ENCODE results near the gene FOXB2.
"Not testable (repeated sequence)": the region's sequence is repeated elsewhere in the genome, so short reads cannot be mapped to it uniquely, and the experiment has no call there.

Gene FOXB2

DNA sequence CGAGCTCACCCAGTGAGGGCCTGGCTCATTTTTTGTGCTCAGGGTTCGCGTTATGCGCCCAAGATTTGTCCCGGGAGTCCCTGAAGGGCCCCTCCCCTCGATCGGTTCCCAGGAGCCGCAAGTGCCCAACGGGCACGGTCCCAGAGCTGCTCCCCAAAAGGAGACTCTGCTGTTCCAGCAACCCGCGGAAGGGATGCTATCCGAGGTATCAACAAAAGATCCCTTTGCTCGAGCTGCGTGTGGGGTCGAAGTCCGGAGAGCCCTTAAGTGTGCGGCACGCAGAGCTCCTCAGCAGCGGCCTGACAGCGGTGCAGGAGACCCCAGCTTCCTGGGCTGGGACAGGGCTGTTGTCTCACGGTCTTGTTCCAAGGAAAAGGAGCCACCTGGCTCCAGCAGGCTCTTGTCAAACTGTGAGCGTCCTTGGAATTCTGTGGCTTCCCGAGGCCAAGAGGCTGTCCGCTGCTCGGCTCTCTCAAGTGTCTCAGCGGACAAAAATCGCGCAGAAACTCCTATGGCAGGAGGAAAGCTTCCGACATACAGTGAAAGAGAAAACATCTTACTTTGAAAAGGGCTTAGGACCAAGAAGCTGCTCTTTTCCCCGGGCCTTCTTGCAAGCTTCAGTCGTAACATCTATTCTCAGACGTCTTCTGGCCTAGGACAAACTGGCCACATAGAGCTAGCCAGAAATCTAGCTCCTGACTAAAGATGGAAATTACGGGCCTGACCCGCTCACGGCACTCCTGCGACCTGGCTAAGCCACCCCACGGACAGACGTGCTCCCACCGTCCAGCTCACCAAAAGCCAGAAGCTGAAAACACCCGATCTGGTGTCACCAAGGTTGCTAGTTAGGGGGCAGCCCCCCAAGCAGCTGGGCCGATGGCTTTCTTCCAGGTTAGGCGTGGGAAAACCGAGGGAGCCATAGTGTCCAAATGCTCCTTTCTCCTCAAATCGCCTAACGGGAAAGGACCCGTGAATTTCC lies 2.6 kb upstream of the FOXB2 start:
- DNase-seq (ENCODE audit: low spot score) = no peak

DNA sequence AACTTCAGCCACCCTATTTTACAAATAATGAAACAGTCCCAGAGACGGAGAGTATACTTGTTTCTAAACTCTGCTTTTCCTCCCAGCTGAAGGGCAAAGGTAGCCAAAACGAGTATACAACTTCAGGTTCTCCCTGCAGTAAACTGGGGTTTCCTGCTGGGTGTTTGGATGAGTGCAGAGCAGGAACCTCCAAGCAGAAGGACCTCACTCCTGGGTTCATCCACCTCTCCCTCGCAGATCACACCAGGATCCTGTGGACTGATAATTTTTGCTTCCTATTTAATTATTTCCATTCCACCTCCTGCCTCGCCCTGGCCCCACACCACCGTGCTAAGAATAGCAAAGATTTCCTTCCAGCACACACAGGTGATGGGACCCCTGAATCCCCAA lies 2.0 kb upstream of the FOXB2 start:
- no peak for DNase-seq (ENCODE audit: low spot score)

DNA sequence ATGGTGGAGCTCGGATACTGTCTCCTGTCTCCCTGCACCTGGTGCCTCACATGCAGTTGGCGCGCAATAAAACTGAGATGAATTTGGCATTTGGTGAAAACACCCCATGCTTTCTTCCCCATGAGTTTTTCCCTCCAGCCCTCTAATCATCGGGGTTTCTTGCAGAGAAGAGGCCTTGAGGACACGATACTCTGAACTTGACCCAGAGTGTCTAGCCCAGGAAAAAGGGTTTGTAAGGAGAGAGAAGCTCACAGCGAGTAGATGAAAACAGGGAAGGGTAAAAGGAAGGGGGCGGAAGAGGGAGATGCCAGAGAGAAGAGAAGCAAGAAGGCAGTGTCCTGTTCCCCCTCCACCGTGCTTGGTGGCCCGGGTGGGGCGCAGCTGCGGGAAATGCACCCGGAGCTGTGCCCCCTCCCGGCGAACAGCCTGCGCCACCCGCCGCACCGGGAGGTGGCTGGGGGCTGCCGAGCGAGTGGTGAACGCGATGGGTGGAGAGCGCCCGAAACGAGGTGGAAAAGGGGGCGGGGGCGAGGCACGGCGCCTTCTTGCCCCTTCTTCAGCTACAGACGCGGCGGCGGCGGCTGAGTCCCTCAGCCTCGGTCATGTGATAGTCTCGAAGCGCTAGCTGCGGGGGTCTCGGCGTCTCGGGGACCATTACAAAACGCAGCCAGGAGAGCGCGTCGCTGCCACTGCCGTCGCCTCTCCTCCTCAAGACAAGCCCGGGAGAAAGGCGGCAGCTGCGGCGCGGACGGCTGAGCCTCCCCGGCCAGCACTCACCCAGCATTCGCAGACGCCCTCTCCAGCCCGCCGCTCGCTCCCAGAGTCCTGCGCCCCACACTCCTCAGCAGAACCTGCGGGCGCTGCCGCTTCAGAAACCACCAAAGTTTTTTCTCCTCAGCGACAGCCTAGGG lies 1.1 kb upstream of the FOXB2 start:
- DNase-seq (ENCODE audit: low spot score) = no peak

DNA sequence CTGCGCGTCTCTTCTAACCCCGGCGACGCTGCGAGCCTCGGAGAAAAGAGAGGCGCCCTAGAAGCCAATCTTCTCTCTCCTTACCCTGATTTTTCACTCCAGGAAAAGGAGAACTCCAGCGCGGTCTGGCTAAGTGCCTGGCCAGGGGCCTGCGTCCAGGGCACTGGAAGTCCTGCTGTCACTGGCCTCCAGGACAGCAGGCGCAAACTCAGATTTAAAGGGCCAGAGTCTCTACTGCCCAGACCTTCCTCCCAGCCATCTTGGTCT lies 553 bp upstream of the FOXB2 start:
- no peak for DNase-seq (ENCODE audit: low spot score)

DNA sequence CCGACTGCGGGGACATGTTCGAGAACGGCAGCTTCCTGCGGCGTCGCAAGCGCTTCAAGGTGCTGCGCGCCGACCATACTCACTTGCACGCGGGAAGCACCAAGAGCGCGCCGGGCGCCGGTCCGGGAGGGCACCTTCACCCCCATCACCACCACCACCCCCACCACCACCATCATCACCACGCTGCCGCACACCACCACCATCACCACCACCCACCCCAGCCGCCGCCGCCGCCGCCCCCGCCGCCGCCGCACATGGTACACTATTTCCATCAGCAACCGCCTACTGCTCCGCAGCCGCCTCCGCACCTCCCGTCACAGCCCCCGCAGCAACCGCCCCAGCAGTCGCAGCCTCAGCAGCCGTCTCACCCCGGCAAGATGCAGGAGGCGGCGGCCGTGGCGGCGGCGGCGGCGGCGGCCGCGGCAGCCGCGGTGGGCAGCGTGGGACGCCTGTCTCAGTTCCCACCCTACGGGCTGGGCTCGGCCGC lies 514 bp downstream of the FOXB2 start:
- DNase-seq (ENCODE audit: low spot score) = no peak

DNA sequence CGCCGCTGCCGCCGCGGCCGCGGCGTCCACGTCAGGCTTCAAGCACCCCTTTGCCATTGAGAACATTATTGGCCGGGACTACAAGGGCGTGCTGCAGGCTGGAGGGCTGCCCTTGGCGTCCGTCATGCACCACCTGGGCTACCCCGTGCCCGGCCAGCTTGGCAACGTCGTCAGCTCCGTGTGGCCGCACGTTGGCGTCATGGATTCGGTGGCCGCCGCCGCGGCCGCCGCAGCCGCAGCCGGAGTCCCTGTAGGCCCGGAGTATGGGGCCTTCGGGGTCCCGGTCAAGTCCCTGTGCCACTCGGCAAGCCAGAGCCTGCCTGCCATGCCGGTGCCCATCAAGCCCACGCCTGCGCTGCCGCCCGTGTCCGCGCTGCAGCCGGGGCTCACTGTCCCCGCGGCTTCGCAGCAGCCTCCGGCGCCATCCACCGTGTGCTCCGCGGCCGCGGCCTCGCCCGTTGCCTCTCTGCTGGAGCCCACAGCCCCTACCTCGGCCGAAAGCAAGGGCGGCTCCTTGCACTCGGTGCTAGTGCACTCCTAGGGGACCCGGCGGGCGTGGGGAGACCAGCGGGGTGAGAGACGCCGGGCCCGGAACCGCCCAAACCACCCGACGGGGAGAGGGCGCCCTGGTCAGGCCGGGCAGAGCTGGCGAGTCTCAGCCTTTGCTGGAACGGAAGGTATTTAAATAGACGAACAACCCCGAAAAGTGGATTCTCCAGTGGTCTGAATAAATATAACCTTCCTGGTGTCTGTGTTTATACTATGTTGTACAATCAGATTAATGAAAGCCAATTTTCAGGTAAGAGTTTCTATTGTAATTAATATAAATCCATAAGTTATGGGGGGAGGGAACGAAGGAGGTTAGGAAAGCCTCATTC lies 1.2 kb downstream of the FOXB2 start:
- no peak for DNase-seq (ENCODE audit: low spot score)

DNA sequence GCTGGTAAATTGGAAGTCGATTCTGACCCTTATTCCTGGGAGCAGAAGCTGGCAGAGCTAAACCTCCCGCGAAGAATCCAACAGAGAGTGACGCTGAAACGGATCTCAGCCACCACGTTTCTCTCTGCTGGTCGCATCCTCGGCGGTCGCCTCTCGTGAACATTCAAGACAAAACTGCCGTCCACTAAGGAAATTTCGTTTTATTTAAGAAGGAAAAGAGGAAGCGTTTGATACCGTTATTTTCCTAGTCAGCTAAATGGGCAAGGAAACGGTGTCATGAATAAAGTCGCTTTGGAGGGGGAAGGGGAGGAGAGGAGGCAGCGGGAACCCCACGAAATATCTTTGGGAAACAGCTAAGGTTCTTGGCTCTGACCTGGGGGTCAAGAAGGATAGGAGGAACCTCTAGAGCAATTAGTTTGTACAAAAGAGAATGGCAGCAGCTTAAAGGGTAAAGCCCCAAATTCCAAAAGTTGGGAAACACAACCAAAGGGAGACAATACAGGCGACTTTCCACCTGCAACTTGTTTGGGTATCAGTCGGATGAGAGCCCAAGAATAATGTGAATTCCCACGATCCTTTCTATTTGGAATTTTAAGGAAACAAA lies 1.9 kb downstream of the FOXB2 start:
- DNase-seq (ENCODE audit: low spot score) = no peak

DNA sequence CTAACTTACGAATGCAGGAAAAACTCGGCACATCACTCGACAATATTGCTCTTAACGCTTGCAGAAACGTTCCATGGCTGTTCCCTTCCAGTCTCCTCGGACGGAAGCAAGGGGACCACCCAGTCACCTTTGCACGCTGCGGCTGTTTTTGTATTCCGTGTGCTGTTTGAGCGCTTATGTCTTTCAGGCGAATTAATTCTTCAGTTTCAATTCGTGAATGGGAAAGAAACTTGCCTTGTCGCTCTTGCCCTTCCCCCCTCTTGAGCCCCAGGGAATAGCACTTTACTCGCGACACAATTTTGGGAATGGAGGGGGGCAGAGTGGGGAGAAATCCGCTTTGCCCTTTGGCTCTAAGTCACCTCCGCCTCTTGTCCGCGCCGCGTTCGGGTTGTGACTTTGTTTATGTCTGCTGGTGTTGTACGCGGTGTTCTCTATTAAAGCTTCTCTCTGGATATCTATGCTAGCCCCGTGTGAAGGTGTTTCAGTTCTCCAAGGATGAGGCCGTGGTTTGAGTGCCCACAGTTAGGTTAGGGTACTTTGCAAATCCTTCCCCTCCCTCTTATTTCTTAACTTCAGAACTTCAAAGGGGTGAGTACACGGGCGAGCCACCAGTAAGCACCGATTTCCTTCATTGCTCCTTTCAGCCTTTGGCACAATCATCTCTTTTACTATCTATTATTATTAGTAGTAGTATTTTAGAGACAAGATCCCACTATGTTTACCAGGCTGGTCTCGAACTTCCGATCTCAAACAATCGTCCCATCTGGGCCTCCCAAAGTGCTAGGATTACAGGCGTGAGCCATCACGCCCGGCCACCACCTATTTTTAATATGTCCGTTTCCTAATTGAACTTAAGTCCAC lies 2.7 kb downstream of the FOXB2 start:
- DNase-seq (ENCODE audit: low spot score) = no peak

DNA sequence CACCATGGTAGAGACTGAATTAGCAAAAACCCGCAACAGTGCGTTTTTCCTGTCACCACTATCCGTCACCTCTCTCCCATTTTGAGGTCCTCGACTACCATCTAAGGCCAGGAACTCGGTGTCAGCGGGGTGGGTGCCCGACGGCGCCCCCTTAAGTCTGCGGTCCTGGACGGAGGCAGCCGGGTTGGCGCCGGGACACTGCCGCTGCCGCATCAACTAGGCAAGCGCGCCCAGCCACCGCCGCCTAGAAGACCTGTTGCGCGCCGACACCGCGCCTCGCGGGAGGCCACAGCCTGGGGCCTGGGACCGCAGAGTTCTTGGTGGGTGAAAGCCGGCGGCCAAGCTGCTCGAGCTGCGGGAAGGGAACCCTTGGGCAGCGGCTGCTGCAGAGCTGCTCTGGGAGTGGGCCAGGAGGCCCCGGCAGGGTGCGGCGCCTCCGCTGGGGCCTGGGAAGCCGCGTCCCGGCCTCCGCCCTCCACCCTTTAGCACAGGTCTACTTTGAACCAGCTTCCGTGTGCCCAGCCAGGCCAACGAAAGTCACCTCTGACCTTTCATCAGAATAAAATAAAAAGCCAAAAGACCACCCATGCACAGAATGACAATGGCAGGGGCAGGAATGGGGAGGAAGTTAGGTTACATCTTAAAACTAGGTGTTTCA lies 3.5 kb downstream of the FOXB2 start:
- DNase-seq (ENCODE audit: low spot score) = no peak

DNA sequence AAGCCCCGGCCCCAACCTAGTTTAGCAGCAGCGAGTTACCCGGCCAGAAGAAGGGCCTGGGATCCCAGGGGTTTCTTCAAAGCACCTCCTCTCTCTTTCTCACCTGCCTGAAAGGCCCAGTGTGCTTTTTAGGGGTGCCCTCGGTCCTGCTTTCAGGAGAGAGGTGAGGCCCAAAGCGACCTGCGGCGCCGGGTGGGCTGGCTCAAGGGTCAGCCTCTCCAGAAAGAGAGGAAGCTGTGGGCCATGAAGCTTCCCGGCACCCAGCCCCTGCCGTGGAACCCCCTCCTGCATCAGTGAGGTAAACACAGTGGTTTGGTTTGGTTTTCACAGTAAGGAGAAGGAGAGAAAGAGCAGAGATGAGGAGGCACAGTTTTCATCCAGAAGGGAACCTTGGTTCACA lies 4.3 kb downstream of the FOXB2 start:
- no peak for DNase-seq (ENCODE audit: low spot score)

DNA sequence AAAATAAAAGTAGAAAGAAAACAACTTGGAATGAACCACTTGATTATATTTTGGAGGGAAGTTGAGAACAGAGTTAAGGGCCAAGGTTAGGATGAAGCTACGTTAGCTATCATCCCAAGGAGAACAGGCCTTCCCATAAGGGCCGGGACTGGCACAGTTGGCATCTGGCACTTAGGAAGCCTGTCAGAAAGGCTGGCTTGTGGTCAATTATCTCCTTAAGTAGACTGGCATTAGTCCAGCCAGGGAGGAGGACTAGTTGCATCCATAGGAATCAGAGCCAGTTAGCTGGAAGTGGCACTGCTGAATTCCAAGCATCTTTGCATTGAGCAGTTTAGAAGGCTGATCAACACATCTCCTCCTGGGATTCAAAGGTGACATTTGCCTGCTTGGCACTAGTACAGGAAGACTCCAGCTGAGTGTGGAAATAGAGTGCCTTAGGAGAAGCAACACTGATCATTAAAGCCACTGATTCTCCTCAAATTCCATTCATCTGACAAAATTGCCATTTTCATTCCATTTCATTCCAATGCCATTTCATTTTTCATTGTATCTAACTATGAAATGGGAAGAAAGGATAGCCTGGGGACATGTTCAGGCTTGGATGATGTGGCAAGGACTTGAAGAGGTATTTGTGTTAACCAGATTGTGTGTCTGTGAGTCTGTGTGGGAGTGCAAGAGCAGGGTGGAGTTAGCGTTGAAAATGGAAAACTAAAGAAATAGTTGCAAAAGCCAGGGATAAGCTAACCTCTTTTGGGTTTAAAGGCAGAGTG lies 5.5 kb downstream of the FOXB2 start:
- DNase-seq (ENCODE audit: low spot score) = no peak

DNA sequence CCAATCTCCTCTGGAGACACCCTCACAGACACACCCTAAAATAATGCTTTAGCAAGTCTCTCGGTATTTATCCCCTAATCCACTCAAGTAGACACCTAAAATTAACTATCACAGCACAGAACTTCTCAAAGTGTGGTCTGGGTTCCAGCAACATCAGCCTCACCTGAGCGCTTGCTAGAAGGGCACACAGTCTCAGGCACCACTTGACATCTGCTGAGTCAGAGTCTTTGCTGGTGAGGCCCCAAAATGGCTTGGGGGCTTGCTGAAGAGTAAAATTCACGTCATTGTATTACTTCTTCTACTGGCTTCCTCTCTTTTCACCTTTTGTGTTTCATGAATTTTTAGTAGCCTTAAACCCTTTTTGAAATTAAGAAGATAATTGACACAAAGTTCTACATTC lies 9.0 kb downstream of the FOXB2 start:
- DNase-seq (ENCODE audit: low spot score) = no peak

DNA sequence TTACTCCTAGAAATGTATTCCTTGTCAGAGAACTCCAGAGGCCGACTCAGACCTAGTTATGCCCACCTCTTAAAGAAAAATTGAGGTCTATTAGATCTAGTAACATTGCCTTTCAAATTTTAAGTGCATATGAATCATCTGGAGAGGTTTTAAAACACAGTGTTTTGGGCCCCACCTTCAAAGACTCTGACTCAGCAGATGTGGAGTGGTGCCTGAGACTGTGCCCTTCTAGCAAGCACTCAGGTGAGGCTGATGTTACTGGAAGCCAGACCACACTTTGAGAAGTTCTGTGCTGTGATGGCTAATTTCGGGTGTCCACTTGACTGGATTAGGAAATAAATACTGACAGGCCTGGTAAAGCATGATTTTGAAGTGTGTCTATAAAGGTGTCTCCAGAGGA lies 10.6 kb downstream of the FOXB2 start:
- no peak for DNase-seq (ENCODE audit: low spot score)

DNA sequence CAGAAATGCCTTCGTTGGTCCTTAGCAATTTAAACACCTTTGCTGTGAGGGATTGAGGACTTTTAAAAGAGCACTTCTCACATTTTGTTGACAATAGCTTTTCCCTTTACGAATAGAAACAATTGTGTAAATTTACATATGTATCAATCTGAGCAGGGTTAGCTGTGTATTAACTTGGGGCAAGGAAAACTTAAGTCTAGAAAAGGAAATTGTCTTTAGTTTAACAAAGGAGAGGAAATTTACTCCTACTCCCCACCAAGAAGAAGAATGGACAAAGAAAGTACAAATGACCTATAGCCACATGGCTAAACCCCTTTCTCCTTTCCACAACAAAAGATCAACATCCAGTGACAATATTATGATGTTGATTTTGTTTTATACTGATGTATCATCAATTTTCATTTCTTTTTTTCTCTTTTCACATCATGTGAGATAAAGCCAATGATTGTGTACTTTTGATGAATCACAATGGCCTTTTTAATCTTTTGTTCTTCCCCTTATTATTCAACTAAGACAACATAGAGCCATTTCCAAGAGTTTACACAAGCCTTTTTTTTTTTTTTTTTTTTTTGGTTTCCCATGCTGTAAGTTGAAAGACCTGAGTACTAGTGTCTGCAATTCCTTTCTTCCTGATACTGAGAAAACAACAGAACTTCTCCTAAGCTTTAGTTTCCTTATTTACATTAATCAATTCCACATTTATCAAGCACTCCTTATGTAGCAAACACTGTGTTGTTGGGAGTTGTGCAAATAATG lies 19.0 kb downstream of the FOXB2 start:
- no peak for DNase-seq (ENCODE audit: low spot score)

DNA sequence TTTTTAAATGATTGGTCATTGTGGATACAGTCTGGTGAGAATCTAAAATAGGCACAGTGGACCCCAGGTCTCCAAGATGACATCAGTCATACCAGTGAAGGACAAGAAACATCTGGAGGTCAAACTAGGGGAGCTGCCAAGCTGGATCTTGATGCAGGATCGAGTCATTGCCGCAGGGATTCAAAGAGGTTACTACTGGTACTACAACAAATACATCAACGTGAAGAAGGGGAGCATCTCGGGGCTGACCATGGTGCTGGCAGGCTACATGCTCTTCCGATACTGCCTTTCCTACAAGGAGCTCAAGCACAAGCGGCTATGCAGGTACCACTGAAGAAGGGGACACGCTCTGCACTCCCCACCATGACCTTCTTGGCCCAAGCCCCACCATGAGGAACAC lies 20.9 kb downstream of the FOXB2 start:
- no peak for DNase-seq (ENCODE audit: low spot score)

DNA sequence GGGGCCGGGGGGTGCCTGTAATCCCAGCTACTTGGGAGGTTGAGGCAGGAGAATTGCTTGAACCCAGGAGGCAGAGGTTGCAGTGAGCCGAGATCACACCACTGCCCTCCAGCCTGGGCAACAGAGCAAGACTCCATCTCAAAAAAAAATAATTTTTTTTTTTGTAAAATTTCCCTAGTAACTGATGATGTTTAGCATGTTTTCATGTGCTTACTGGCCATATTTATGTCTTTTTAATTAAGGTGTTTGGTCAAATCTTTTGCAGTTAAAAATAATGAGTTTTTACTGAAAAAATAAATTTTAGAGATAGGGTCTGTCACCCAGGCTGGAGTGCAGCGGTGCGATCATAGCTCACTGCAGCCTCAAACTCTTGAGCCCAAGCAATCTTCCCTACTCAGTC lies 24.3 kb downstream of the FOXB2 start:
- DNase-seq (ENCODE audit: low spot score) = not testable (repeated sequence)

DNA sequence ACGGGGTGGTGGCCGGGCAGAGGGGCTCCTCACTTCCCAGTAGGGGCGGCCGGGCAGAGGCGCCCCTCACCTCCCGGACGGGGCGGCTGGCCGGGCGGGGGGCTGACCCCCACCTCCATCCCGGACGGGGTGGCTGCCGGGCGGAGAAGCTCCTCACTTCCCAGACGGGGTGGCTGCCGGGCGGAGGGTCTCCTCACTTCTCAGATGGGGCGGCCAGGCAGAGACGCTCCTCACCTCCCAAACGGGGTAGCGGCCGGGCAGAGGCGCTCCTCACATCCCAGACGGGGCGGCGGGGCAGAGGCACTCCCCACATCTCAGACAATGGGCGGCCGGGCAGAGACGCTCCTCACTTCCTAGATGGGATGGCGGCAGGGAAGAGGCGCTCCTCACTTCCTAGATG lies 41.2 kb downstream of the FOXB2 start:
- not testable (repeated sequence) for DNase-seq (ENCODE audit: low spot score)

DNA sequence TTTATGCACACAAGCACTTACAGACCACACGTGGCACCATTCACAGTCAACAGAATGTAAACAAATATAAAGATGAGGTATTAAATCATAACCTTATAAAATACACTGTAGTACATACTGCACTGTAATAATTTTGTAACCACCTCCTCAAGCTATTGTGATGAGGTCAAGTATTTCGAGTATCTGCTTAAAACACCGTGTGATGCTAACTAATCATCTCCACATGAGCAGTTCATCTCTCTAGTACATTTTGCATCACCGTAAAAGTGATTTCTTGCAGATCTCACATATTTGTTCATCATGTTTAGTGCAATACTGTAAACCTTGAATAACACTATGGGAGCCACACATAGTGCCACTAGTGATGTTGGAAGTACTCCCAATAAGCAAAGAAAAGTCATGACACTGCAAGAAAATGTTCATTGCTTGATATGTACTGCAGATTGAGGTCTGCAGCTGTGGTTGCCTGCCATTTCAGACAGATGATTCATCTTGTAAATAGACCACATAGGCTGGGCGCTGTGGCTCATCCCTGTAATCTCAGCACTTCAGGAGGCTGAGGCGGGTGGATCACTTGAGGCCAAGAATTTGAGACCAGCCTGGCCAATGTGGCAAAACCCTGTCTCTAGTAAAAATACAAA lies 44.3 kb downstream of the FOXB2 start:
- no peak for DNase-seq (ENCODE audit: low spot score)
